Vagina (tissue), 2 donors: ENCODE results near the gene DNASE1L2. TPM values are rescaled to one million over a fixed set of nuclear protein-coding genes. Genes with fewer than 3 reads are reported as not detected.

ENCODE experiments used
- DNase-seq, 2 donors: peaks; one replicate each; pipeline ENCODE4 v3.0.0-alpha.2; 2017; ENCODE audit errors: extremely low spot score in 2 of 2
- H3K27ac ChIP-seq: fragments of 200-600 bp; sonication (generic); one replicate; pipeline ENCODE4 v1.5.1; 2019
- H3K27me3 ChIP-seq: fragments of 200-600 bp; sonication (generic); one replicate; pipeline ENCODE4 v1.5.1; 2019
- H3K36me3 ChIP-seq, 2 donors: fragments of 200-600 bp; sonication (generic); one replicate each; pipeline ENCODE4 v1.5.1; 2017 to 2019
- H3K4me1 ChIP-seq: fragments of 200-600 bp; sonication (generic); one replicate; pipeline ENCODE4 v1.5.1; 2019
- H3K4me3 ChIP-seq, 2 donors: fragments of 200-600 bp; sonication (generic); 1 replicate in 1 of 2; 2 replicates in 1 of 2; pipeline ENCODE4 v1.5.1; 2016 to 2019
- H3K9me3 ChIP-seq: fragments of 200-600 bp; sonication (generic); one replicate; pipeline ENCODE4 v1.5.1; 2019
- POLR2A ChIP-seq, 2 donors: fragments of 450-650 bp; IDR thresholded peaks; one replicate each; pipeline ENCODE4 v1.6.1; 2017; ENCODE audit warnings: antibody characterized with exemption in 2 of 2, mild to moderate bottlenecking in 2 of 2, moderate library complexity in 2 of 2
- POLR2AphosphoS5 ChIP-seq, 2 donors: sonication (generic); formaldehyde crosslinking; IDR thresholded peaks; one replicate each; pipeline ENCODE4 v1.9.0; 2017; ENCODE audit warnings: antibody characterized with exemption in 2 of 2, mild to moderate bottlenecking in 2 of 2, low read depth in 1 of 2; ENCODE audit not compliant: insufficient read depth in 1 of 2
- intact Hi-C: fragments of 100-400 bp; cut with DNase I; formaldehyde crosslinking; loops from one replicate; pipeline ENCODE4 v1.15.1; 2023
- total RNA-seq: library from RNA; depleted of rRNA; stranded (reverse); fragments of >200 nt; gene quantifications from one replicate; pipeline ENCODE4 v1.2.3, GENCODE V29; 2016
- TF ChIP-seq, protein P1 (sequence below), 3 experiments: fragments of 450-650 bp in 2 of 3; fragments of 200-600 bp in 1 of 3; sonication (generic) in 1 of 3; IDR thresholded peaks; one replicate each; pipeline ENCODE4 v1.5.1; 2017 to 2019; ENCODE audit warnings: antibody characterized with exemption in 3 of 3, mild to moderate bottlenecking in 2 of 3, moderate library complexity in 2 of 3

The DNASE1L2 gene
- total RNA-seq, 1 donor from 2014 or later = 0.74 TPM

DNA sequence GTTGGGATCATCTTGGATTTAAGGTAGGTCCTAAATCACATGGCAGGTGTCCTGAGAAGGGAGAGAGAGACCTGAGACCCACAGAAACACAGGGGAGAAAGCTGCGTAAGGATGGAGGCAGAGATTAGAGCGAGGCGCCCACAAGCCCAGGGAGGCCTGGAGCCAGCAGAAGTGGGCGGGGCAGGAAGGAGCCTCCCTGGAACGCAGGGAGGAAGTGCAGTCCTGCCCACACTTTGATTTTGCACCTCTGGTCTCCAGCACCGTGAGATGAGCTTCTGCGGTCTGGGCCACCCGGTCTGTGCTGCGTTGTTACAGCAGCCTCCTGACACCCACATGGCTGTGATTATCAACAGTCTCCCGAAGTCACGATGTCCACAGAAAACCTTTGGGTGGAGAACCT is 6.4 kb downstream of the DNASE1L2 start:
- Histone ChIP-seq H3K36me3 (peaks cover 0 to 40% of the 10 kb centered on the region in 2 donors), H3K27me3 (peaks cover under 1% of the 10 kb centered on the region), H3K27ac (no peak overlapping the region), H3K9me3 (no peaks in the 10 kb centered on the region), H3K4me3 (no peak overlapping the region), H3K4me1 (peaks cover 4% of the 10 kb centered on the region)
- intact Hi-C loops = no loop called here
- no peak for DNase-seq
- TF ChIP-seq POLR2A (IDR thresholded peaks at IDR 0.05) = no peak
- TF ChIP-seq POLR2AphosphoS5 (IDR thresholded peaks at IDR 0.05; ENCODE audit: insufficient read depth in 1 of 2, low read depth in 1 of 2) = no peak
- TF ChIP-seq, protein P1, sequence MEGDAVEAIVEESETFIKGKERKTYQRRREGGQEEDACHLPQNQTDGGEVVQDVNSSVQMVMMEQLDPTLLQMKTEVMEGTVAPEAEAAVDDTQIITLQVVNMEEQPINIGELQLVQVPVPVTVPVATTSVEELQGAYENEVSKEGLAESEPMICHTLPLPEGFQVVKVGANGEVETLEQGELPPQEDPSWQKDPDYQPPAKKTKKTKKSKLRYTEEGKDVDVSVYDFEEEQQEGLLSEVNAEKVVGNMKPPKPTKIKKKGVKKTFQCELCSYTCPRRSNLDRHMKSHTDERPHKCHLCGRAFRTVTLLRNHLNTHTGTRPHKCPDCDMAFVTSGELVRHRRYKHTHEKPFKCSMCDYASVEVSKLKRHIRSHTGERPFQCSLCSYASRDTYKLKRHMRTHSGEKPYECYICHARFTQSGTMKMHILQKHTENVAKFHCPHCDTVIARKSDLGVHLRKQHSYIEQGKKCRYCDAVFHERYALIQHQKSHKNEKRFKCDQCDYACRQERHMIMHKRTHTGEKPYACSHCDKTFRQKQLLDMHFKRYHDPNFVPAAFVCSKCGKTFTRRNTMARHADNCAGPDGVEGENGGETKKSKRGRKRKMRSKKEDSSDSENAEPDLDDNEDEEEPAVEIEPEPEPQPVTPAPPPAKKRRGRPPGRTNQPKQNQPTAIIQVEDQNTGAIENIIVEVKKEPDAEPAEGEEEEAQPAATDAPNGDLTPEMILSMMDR (IDR thresholded peaks at IDR 0.05) = no peak

DNA sequence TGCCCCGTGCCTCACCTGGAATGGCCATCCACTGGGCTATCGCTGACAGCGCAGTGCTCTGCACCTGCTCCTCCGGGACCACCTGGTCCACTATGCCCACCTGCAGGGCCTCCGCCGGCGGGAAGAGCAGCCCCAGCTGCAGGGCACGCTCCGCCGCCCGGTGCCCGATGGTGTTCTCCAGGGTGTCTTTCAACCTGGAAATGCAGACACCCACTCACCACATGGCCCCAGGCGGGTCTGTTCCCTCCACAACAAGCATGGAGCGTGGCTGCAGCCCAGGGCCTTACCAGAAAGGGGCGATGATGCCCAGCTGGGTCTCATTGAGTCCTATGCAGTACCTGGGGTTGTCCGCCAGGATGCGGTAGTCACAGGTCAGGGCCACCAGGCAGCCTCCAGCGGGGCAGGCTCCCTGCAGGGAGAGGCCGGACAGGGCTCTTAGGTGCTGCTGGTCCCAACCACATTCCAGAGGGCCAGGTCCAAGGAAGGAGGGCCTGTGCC is 6.8 kb downstream of the DNASE1L2 start:
- H3K4me1 ChIP-seq = no peaks in the 10 kb centered on the region
- H3K9me3 ChIP-seq = no peaks in the 10 kb centered on the region
- no peaks in the 10 kb centered on the region for H3K27me3 ChIP-seq
- H3K36me3 ChIP-seq = peaks cover 0 to 40% of the 10 kb centered on the region in 2 donors
- H3K27ac ChIP-seq = no peak overlapping the region
- no peak for TF ChIP-seq POLR2AphosphoS5 (IDR thresholded peaks at IDR 0.05; ENCODE audit: insufficient read depth in 1 of 2, low read depth in 1 of 2)
- no peak for TF ChIP-seq POLR2A (IDR thresholded peaks at IDR 0.05)
- TF ChIP-seq, protein P1 (IDR thresholded peaks at IDR 0.05) = no peak
- intact Hi-C loops = no loop called here
- DNase-seq = no peak
- no peak overlapping the region for H3K4me3 ChIP-seq

DNA sequence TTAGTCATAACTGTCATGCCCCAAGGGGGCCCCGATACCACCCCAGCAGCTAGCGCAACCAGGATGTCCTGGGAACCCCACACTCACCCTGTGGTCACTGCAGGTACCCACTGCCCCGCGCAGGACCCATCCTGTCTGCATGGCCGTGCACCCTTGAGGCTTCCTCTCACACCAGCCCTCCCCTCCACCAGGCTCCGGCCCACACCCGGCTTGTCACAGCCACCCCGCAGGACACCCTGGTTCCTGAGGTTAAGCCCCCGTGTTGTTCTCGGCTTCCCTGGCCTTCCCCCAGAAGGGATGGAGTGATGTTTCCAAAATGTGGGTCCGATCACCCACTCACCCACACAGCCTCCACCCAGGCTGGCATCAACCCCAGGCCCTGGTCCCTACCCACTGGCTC is 7.5 kb downstream of the DNASE1L2 start:
- Histone ChIP-seq H3K27ac (no peak overlapping the region), H3K4me1 (no peaks in the 10 kb centered on the region), H3K4me3 (no peak overlapping the region), H3K9me3 (no peaks in the 10 kb centered on the region), H3K36me3 (peaks cover 0 to 40% of the 10 kb centered on the region in 2 donors), H3K27me3 (no peaks in the 10 kb centered on the region)
- intact Hi-C loops = no loop called here
- TF ChIP-seq POLR2A (IDR thresholded peaks at IDR 0.05) (no peak), POLR2AphosphoS5 (IDR thresholded peaks at IDR 0.05; ENCODE audit: insufficient read depth in 1 of 2, low read depth in 1 of 2) (no peak)
- TF ChIP-seq, protein P1 (IDR thresholded peaks at IDR 0.05) = no peak
- DNase-seq = no peak

DNA sequence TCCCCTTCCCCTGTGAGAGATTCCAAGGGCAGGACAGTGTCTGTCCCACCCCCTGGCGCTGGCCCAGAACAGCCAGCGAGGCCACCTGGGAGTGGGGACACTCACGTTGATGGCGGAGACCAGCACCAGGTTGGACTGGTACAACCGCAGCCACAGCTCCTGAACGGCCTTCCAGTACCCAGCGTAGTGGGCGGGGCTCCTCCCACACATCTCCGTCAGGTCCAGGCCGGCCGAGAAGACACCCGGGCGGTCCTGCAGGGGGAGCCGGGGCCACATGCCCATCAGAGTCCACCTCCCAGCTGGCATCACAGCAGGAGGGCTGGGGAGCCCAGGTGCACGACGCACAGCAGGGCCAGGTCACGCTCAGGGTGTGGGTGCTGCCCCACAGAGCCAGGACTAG is 8.1 kb downstream of the DNASE1L2 start:
- intact Hi-C loops = no loop called here
- DNase-seq = no peak
- H3K36me3 ChIP-seq = peaks cover 0 to 40% of the 10 kb centered on the region in 2 donors

More for the DNA sequence above, 8.1 kb downstream of the DNASE1L2 start:
- TF ChIP-seq POLR2A (IDR thresholded peaks at IDR 0.05) = no peak
- TF ChIP-seq POLR2AphosphoS5 (IDR thresholded peaks at IDR 0.05; ENCODE audit: insufficient read depth in 1 of 2, low read depth in 1 of 2) = no peak
- TF ChIP-seq, protein P1 (IDR thresholded peaks at IDR 0.05) = no peak
- Histone ChIP-seq H3K27me3 (no peaks in the 10 kb centered on the region), H3K4me1 (no peaks in the 10 kb centered on the region), H3K27ac (no peak overlapping the region), H3K9me3 (no peaks in the 10 kb centered on the region), H3K4me3 (no peak overlapping the region)
